MM.1S (cell line): Measurements from ENCODE around the gene WDR74.

Experiments
- EZH2phosphoT487 ChIP-seq: fragments of 300-600 bp; sonication (generic); IDR thresholded peaks from 2 replicates; pipeline ENCODE4 v1.6.1; 2018; ENCODE audit warnings: antibody characterized with exemption, low read length
- TF ChIP-seq, protein P1 (sequence below): fragments of 300-600 bp; sonication (generic); IDR thresholded peaks from 2 replicates; pipeline ENCODE4 v1.5.1; 2016; ENCODE audit warnings: antibody characterized with exemption, low read length, mixed read lengths

DNA sequence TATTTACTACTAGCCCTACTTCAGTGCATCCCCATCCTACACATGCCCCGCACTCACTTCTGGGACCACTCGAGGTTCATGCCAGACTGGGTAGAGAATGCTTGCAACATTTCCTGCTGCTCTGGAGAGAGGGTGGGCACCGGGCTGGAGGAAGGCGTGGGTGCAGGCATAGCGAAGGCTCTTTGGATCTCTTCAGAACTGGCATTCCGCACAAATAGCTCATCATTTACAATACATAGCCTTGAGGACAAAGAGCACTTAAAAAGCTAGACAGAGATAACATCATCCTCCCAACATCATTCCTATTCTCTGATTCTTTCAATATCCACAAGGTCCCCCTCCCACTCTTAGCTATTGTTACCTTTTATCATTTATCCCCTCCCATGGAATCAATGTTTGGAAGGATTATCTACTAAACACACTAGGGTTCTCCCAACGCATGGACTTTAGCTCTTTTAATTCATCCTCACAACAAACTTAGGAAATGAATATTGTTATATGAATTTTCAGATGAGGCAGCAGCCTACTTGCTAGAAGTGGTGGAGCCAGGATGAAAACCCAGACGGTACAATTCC lies 45.1 kb downstream of the WDR74 start:
- TF ChIP-seq, protein P1, sequence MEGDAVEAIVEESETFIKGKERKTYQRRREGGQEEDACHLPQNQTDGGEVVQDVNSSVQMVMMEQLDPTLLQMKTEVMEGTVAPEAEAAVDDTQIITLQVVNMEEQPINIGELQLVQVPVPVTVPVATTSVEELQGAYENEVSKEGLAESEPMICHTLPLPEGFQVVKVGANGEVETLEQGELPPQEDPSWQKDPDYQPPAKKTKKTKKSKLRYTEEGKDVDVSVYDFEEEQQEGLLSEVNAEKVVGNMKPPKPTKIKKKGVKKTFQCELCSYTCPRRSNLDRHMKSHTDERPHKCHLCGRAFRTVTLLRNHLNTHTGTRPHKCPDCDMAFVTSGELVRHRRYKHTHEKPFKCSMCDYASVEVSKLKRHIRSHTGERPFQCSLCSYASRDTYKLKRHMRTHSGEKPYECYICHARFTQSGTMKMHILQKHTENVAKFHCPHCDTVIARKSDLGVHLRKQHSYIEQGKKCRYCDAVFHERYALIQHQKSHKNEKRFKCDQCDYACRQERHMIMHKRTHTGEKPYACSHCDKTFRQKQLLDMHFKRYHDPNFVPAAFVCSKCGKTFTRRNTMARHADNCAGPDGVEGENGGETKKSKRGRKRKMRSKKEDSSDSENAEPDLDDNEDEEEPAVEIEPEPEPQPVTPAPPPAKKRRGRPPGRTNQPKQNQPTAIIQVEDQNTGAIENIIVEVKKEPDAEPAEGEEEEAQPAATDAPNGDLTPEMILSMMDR = no peak
- TF ChIP-seq EZH2phosphoT487 = no peak
